K562 (cell line): Measurements from ENCODE around the gene INSIG1.

Experiments used
- ARID2 ChIP-seq: fragments of 450-650 bp; IDR thresholded peaks from 2 replicates; pipeline ENCODE4 v1.6.1; 2017; ENCODE audit warnings: antibody characterized with exemption, mild to moderate bottlenecking
- EZH2 ChIP-seq: IDR thresholded peaks from 2 replicates; pipeline ENCODE4 v1.6.1; 2012; ENCODE audit warnings: low read depth, mild to moderate bottlenecking, inconsistent platforms, low read length, borderline replicate concordance
- KAT7 ChIP-seq: sonication (generic); formaldehyde crosslinking; IDR thresholded peaks from 2 replicates; pipeline ENCODE4 v1.8.0; 2022; ENCODE audit warnings: missing genetic modification reagents, mild to moderate bottlenecking, borderline replicate concordance
- MAZ ChIP-seq, 2 experiments: fragments of 450-650 bp in 1 of 2; sonication (generic) in 1 of 2; formaldehyde crosslinking; IDR thresholded peaks in 1 of 2; conservative IDR thresholded peaks in 1 of 2; 2 replicates each; pipeline versions ENCODE4 v1.4.0 to v1.5.0; 2020; ENCODE audit warnings: mild to moderate bottlenecking in 1 of 2, missing genetic modification reagents in 1 of 2
- NFATC3 ChIP-seq: fragments of 450-650 bp; IDR thresholded peaks from 2 replicates; pipeline ENCODE4 v1.6.1; 2017; ENCODE audit warnings: mild to moderate bottlenecking
- POLR2A ChIP-seq: fragments of 450-650 bp; conservative IDR thresholded peaks from 2 replicates; pipeline ENCODE4 v1.6.1; 2016
- POLR2AphosphoS2 ChIP-seq: IDR thresholded peaks from 2 replicates; pipeline ENCODE4 v1.6.1; 2012; ENCODE audit warnings: low read length, improper control_type of control experiment
- POLR2AphosphoS5 ChIP-seq: IDR thresholded peaks from 2 replicates; pipeline ENCODE4 v1.6.1; 2011; ENCODE audit warnings: mild to moderate bottlenecking, low read depth, low read length, moderate library complexity; ENCODE audit not compliant: control insufficient read depth, insufficient read depth
- RAD21 ChIP-seq, 2 experiments: fragments of 250-450 bp in 1 of 2; fragments of 450-650 bp in 1 of 2; sonication (Bioruptor Pico) in 1 of 2; formaldehyde crosslinking in 1 of 2; IDR thresholded peaks in 1 of 2; conservative IDR thresholded peaks in 1 of 2; 2 replicates each; pipeline versions ENCODE4 v1.4.0 to v1.8.0; 2020 to 2022; ENCODE audit warnings: mild to moderate bottlenecking in 2 of 2, moderate library complexity in 1 of 2
- SMAD1 ChIP-seq: fragments of 150-350 bp; IDR thresholded peaks from 2 replicates; pipeline ENCODE4 v1.6.1; 2014; ENCODE audit warnings: low read length, low read depth; ENCODE audit not compliant: partially characterized antibody
- U2AF1 ChIP-seq: fragments of 200-400 bp; formaldehyde crosslinking; optimal IDR thresholded peaks from 2 replicates; pipeline ENCODE3; 2017; ENCODE audit warnings: mild to moderate bottlenecking, low read depth, low read length, moderate library complexity
- ZC3H4 ChIP-seq: sonication (generic); formaldehyde crosslinking; IDR thresholded peaks from 2 replicates; pipeline ENCODE4 v1.9.0; 2021; ENCODE audit warnings: missing genetic modification reagents, borderline replicate concordance
- TF ChIP-seq, protein P1 (sequence below): IDR thresholded peaks from 2 replicates; pipeline ENCODE4 v1.6.1; 2011; ENCODE audit not compliant: insufficient read length; ENCODE audit errors: extremely low read depth
- TF ChIP-seq, protein P2 (sequence below), 3 experiments: IDR thresholded peaks in 2 of 3; conservative IDR thresholded peaks in 1 of 3; 2 replicates each; pipeline ENCODE4 v1.5.1; 2011 to 2012; ENCODE audit warnings: low read length in 3 of 3, mild to moderate bottlenecking in 3 of 3, control low read depth in 2 of 3, improper control_type of control experiment in 1 of 3, inconsistent platforms in 1 of 3, low read depth in 1 of 3, mixed read lengths in 1 of 3, moderate library complexity in 1 of 3; ENCODE audit not compliant: insufficient read depth in 2 of 3

DNA sequence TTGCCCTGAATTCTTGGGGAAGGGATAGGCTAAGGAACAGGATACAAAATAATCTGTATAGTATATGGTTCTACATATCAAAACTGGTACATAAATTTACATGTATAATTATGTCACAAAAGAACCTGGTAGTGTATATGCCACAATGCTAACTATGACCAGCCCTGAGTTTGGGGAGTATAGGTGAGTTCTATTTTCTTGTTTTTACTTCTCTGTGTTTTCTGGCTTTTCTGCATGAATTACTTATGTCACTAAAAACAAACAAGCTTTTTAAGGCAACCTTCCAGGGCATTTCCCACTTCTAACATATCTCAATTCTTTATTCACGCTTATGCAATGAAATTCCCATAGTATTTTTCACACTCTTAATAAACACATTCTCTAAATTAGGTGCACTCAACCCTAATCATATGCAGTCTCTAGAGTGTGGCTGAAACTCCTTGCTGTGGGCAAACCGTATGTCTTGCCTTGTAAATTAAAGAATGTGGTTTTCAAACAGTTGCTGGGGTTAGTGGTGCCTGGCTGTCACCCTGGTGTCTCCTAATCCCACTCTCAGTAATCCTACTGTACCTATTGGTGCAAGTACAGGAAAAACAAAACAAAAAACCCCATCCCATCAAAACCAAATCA, 14.0 kb upstream of the INSIG1 start:
- TF ChIP-seq, protein P1, sequence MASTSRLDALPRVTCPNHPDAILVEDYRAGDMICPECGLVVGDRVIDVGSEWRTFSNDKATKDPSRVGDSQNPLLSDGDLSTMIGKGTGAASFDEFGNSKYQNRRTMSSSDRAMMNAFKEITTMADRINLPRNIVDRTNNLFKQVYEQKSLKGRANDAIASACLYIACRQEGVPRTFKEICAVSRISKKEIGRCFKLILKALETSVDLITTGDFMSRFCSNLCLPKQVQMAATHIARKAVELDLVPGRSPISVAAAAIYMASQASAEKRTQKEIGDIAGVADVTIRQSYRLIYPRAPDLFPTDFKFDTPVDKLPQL, result no peak
- TF ChIP-seq KAT7 (CRISPR knock-in tag) (no peak), POLR2A (no peak), POLR2AphosphoS5 (no peak), NFATC3 (no peak), SMAD1 (no peak), RAD21 (CRISPR knock-in tag; conservative IDR thresholded peaks at IDR 0.05 in 1 of 2, IDR thresholded peaks at IDR 0.05 in 1 of 2) (no peak), POLR2AphosphoS2 (no peak), MAZ (CRISPR knock-in tag; conservative IDR thresholded peaks at IDR 0.05 in 1 of 2, IDR thresholded peaks at IDR 0.05 in 1 of 2) (no peak), EZH2 (no peak), ARID2 (no peak), ZC3H4 (CRISPR knock-in tag) (no peak), U2AF1 (no peak)
- TF ChIP-seq, protein P2, sequence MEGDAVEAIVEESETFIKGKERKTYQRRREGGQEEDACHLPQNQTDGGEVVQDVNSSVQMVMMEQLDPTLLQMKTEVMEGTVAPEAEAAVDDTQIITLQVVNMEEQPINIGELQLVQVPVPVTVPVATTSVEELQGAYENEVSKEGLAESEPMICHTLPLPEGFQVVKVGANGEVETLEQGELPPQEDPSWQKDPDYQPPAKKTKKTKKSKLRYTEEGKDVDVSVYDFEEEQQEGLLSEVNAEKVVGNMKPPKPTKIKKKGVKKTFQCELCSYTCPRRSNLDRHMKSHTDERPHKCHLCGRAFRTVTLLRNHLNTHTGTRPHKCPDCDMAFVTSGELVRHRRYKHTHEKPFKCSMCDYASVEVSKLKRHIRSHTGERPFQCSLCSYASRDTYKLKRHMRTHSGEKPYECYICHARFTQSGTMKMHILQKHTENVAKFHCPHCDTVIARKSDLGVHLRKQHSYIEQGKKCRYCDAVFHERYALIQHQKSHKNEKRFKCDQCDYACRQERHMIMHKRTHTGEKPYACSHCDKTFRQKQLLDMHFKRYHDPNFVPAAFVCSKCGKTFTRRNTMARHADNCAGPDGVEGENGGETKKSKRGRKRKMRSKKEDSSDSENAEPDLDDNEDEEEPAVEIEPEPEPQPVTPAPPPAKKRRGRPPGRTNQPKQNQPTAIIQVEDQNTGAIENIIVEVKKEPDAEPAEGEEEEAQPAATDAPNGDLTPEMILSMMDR (IDR thresholded peaks at IDR 0.05 in 2 of 3, conservative IDR thresholded peaks at IDR 0.05 in 1 of 3; ENCODE audit: insufficient read depth in 2 of 3, low read depth in 1 of 3, low read length in 3 of 3), result no peak
